ENCODE data around the gene DEFB121. TPM values are rescaled to one million over a fixed set of nuclear protein-coding genes. Genes with fewer than 3 reads are reported as not detected.

Gene DEFB121
- polyA plus RNA-seq, 2 of the 4 experiments (the other 2 are of a cell fraction), result not detected

Small RNA genes within 50 kb of the gene (small RNA-seq; reads per million reads assigned to genes)
- gene DEFB117, result 0 reads per million in 6 experiments
- gene RF00561, result 0 reads per million in 6 experiments
- gene RNA5SP480, result 0 reads per million in 6 experiments

Other genes with a start within 250 kb of the DEFB121 start
- not detected in 2 replicates for gene DEFB115, start 148.6 kb downstream of the DEFB121 start, polyA plus RNA-seq (2011; rRNA removed)
- gene DEFB115, start 148.6 kb downstream of the DEFB121 start, polyA plus RNA-seq (2017; fragmentation: RNase III; extraction: RNeasy Plus Mini Kit Qiagen cat#74134 plus additional on column Dnase treatment), result not detected in 3 replicates
- not detected in 2 replicates for gene DEFB116, start 97.6 kb downstream of the DEFB121 start, polyA plus RNA-seq (2011; rRNA removed)
- gene DEFB116, start 97.6 kb downstream of the DEFB121 start, polyA plus RNA-seq (2017; fragmentation: RNase III; extraction: RNeasy Plus Mini Kit Qiagen cat#74134 plus additional on column Dnase treatment), result not detected in 3 replicates
- not detected in 2 replicates for gene DEFB118, start 37.6 kb downstream of the DEFB121 start, polyA plus RNA-seq (2011; rRNA removed)
- gene DEFB118, start 37.6 kb downstream of the DEFB121 start, polyA plus RNA-seq (2017; fragmentation: RNase III; extraction: RNeasy Plus Mini Kit Qiagen cat#74134 plus additional on column Dnase treatment), result not detected in 3 replicates
- not detected in 2 replicates for gene DEFB119, start 15.6 kb downstream of the DEFB121 start, polyA plus RNA-seq (2011; rRNA removed)
- not detected in 3 replicates for gene DEFB119, start 15.6 kb downstream of the DEFB121 start, polyA plus RNA-seq (2017; fragmentation: RNase III; extraction: RNeasy Plus Mini Kit Qiagen cat#74134 plus additional on column Dnase treatment)
- gene DEFB123, start 34.4 kb upstream of the DEFB121 start, polyA plus RNA-seq (2011; rRNA removed), result not detected in 2 replicates
- not detected in 3 replicates for gene DEFB123, start 34.4 kb upstream of the DEFB121 start, polyA plus RNA-seq (2017; fragmentation: RNase III; extraction: RNeasy Plus Mini Kit Qiagen cat#74134 plus additional on column Dnase treatment)
- not detected in 2 replicates for gene DEFB124, start 68.9 kb upstream of the DEFB121 start, polyA plus RNA-seq (2011; rRNA removed)
- 0.18 TPM in 1 of 3 replicates, not detected in the others for gene DEFB124, start 68.9 kb upstream of the DEFB121 start, polyA plus RNA-seq (2017; fragmentation: RNase III; extraction: RNeasy Plus Mini Kit Qiagen cat#74134 plus additional on column Dnase treatment)
- gene REM1, start 69.1 kb upstream of the DEFB121 start, polyA plus RNA-seq (2011; rRNA removed), result not detected in 2 replicates
- not detected in 3 replicates for gene REM1, start 69.1 kb upstream of the DEFB121 start, polyA plus RNA-seq (2017; fragmentation: RNase III; extraction: RNeasy Plus Mini Kit Qiagen cat#74134 plus additional on column Dnase treatment)
- 164 and 229 TPM in 2 replicates for gene HM13, start 108.2 kb upstream of the DEFB121 start, polyA plus RNA-seq (2011; rRNA removed)
- 167 to 178 TPM (median 178 TPM) in 3 replicates for gene HM13, start 108.2 kb upstream of the DEFB121 start, polyA plus RNA-seq (2017; fragmentation: RNase III; extraction: RNeasy Plus Mini Kit Qiagen cat#74134 plus additional on column Dnase treatment)
- gene ID1, start 199.1 kb upstream of the DEFB121 start, polyA plus RNA-seq (2011; rRNA removed), result 237 and 250 TPM in 2 replicates
- gene ID1, start 199.1 kb upstream of the DEFB121 start, polyA plus RNA-seq (2017; fragmentation: RNase III; extraction: RNeasy Plus Mini Kit Qiagen cat#74134 plus additional on column Dnase treatment), result 257 to 432 TPM (median 387 TPM) in 3 replicates
- not detected in 2 replicates for gene COX4I2, start 231.7 kb upstream of the DEFB121 start, polyA plus RNA-seq (2011; rRNA removed)
- not detected in 3 replicates for gene COX4I2, start 231.7 kb upstream of the DEFB121 start, polyA plus RNA-seq (2017; fragmentation: RNase III; extraction: RNeasy Plus Mini Kit Qiagen cat#74134 plus additional on column Dnase treatment)